Sigmoid colon (tissue), 4 donors: ENCODE data around the gene C10orf120.

Source experiments
- POLR2AphosphoS5 ChIP-seq, 4 donors: sonication (generic); formaldehyde crosslinking; IDR thresholded peaks; one replicate each; pipeline ENCODE4 v1.6.1; 2017; ENCODE audit warnings: antibody characterized with exemption in 4 of 4
- TF ChIP-seq, protein P1 (sequence below), 4 experiments: fragments of 450-650 bp in 3 of 4; fragments of 200-600 bp in 1 of 4; IDR thresholded peaks; one replicate each; pipeline ENCODE4 v1.5.1; 2016 to 2019; ENCODE audit warnings: antibody characterized with exemption in 4 of 4, mild to moderate bottlenecking in 3 of 4, moderate library complexity in 2 of 4

- TF ChIP-seq, protein P1, sequence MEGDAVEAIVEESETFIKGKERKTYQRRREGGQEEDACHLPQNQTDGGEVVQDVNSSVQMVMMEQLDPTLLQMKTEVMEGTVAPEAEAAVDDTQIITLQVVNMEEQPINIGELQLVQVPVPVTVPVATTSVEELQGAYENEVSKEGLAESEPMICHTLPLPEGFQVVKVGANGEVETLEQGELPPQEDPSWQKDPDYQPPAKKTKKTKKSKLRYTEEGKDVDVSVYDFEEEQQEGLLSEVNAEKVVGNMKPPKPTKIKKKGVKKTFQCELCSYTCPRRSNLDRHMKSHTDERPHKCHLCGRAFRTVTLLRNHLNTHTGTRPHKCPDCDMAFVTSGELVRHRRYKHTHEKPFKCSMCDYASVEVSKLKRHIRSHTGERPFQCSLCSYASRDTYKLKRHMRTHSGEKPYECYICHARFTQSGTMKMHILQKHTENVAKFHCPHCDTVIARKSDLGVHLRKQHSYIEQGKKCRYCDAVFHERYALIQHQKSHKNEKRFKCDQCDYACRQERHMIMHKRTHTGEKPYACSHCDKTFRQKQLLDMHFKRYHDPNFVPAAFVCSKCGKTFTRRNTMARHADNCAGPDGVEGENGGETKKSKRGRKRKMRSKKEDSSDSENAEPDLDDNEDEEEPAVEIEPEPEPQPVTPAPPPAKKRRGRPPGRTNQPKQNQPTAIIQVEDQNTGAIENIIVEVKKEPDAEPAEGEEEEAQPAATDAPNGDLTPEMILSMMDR (IDR thresholded peaks at IDR 0.05) = no peak
- no peak for TF ChIP-seq POLR2AphosphoS5 (IDR thresholded peaks at IDR 0.05)
These were observed 40.5 kb downstream of the C10orf120 start for GRCh38 chr10:122659126-122659525.
